Measurements from ENCODE around the gene SPO11.

GRCh38 chr20:57313230-57313629 lies 16.4 kb upstream of the SPO11 start:
- TF ChIP-seq, protein P1, sequence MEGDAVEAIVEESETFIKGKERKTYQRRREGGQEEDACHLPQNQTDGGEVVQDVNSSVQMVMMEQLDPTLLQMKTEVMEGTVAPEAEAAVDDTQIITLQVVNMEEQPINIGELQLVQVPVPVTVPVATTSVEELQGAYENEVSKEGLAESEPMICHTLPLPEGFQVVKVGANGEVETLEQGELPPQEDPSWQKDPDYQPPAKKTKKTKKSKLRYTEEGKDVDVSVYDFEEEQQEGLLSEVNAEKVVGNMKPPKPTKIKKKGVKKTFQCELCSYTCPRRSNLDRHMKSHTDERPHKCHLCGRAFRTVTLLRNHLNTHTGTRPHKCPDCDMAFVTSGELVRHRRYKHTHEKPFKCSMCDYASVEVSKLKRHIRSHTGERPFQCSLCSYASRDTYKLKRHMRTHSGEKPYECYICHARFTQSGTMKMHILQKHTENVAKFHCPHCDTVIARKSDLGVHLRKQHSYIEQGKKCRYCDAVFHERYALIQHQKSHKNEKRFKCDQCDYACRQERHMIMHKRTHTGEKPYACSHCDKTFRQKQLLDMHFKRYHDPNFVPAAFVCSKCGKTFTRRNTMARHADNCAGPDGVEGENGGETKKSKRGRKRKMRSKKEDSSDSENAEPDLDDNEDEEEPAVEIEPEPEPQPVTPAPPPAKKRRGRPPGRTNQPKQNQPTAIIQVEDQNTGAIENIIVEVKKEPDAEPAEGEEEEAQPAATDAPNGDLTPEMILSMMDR (IDR thresholded peaks at IDR 0.05), result no peak
- no peak for TF ChIP-seq POLR2A (IDR thresholded peaks at IDR 0.05)

Measured in testis (tissue), 2 donors.